ENCODE results near the gene TRERF1.

Gene TRERF1

DNA sequence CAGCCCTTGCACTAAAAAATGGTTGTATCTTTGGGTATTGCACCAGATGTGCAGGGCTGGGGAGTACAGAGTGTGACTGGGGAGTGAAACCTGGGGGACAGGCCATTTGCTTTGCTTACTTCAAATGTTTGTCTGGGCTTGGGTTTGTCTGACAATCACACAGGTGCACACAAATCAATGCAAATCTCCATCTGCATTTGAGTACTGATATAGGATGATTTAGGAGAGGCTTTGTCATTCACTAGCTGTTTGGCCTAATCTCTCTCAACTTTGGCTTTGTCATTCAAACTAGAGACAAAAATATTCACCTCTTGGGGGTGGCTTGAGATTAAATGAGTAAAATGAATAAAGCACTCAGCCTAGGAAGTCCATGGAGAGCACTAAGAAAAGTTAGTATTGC, 274.7 kb downstream of the TRERF1 start:
- DNase-seq (ENCODE audit: low read depth), result no peak
- TF ChIP-seq, protein P1, sequence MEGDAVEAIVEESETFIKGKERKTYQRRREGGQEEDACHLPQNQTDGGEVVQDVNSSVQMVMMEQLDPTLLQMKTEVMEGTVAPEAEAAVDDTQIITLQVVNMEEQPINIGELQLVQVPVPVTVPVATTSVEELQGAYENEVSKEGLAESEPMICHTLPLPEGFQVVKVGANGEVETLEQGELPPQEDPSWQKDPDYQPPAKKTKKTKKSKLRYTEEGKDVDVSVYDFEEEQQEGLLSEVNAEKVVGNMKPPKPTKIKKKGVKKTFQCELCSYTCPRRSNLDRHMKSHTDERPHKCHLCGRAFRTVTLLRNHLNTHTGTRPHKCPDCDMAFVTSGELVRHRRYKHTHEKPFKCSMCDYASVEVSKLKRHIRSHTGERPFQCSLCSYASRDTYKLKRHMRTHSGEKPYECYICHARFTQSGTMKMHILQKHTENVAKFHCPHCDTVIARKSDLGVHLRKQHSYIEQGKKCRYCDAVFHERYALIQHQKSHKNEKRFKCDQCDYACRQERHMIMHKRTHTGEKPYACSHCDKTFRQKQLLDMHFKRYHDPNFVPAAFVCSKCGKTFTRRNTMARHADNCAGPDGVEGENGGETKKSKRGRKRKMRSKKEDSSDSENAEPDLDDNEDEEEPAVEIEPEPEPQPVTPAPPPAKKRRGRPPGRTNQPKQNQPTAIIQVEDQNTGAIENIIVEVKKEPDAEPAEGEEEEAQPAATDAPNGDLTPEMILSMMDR (IDR thresholded peaks at IDR 0.05; ENCODE audit: insufficient read depth, low read depth, low read length, missing control alignments), result no peak
- H3K4me3 ChIP-seq (ENCODE audit: low read depth, low read length), result no peak overlapping the region

DNA sequence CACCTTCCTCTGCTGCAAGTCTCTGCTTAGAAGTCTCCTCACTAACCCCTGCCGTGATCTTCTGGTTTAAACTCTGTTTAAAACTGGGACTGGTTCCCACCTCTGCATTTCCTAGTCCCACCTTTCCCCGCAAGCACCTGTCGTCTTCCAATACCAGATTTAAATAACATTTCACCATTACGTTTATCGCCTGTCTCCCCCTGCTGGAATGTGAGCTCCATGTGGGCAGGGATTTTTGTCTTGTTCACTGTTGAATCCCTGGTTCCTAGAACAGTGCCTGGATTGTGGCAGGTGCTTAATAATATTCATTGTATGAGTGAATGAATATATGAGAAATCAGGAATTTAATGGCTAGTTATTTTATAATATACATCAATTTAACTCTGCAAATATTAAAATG, 275.9 kb downstream of the TRERF1 start:
- no peak overlapping the region for H3K4me3 ChIP-seq (ENCODE audit: low read depth, low read length)
- no peak for DNase-seq (ENCODE audit: low read depth)
- TF ChIP-seq, protein P1 (IDR thresholded peaks at IDR 0.05; ENCODE audit: insufficient read depth, low read depth, low read length, missing control alignments), result no peak
